Epithelial cell of proximal tubule (primary cell): ENCODE measurements around the gene GPR37L1. TPM values are rescaled to one million over a fixed set of nuclear protein-coding genes. Genes with fewer than 3 reads are reported as not detected.

Experiments used
- DNase-seq: peaks from one replicate; pipeline ENCODE4 v3.0.0-alpha.2; 2011; ENCODE audit warnings: low read depth
- H3K4me3 ChIP-seq: 2 replicates; pipeline ENCODE4 v1.5.1; 2011; ENCODE audit warnings: low read depth, mild to moderate bottlenecking, low read length
- CTCF ChIP-seq: conservative IDR thresholded peaks from 2 replicates; pipeline ENCODE4 v1.5.1; 2012; ENCODE audit warnings: low read depth, mild to moderate bottlenecking, low read length
- total RNA-seq: library from RNA; depleted of rRNA; stranded (reverse); fragments of >200 nt; gene quantifications from 2 replicates; pipeline ENCODE4 v1.2.3, GENCODE V29; 2015

Gene GPR37L1
- total RNA-seq, 1 donor from 2014 or later = 0.06 TPM

GRCh38 chr1:202150187-202150586, 27.5 kb downstream of the GPR37L1 start:
- no peak for DNase-seq
- no peak for TF ChIP-seq CTCF
- no peak overlapping the region for H3K4me3 ChIP-seq

DNA sequence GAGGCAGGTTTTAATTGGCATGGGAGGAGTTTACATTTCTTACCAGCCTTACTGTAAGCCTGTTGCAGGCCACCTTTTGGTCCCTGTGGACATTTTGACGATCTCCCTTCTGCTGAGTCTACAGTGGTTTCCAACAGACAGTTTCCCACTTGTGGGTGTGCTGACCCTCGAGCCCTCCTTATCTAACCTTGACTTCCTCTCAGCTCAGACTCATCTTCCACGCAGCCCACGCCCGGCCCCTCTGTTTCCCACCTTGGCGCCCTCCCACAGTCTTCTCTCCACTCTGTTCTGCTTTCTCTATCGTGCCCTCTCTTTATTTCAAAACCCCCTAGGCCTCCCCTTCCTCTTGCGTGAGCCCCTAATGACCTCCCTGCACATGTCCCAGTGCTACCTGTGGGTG, 27.9 kb downstream of the GPR37L1 start:
- DNase-seq = no peak
- TF ChIP-seq CTCF = no peak
- no peak overlapping the region for H3K4me3 ChIP-seq

GRCh38 chr1:202151045-202151444, 28.3 kb downstream of the GPR37L1 start:
- no peak overlapping the region for H3K4me3 ChIP-seq
- no peak for DNase-seq
- no peak for TF ChIP-seq CTCF

- no peak for TF ChIP-seq CTCF
- DNase-seq = no peak
- no peak overlapping the region for H3K4me3 ChIP-seq
Observed at GRCh38 chr1:202152399-202152798, 29.7 kb downstream of the GPR37L1 start.

- no peak for TF ChIP-seq CTCF
- DNase-seq = no peak
- no peak overlapping the region for H3K4me3 ChIP-seq
Observed at GRCh38 chr1:202153284-202153683, 30.6 kb downstream of the GPR37L1 start.

- DNase-seq = no peak
- TF ChIP-seq CTCF = no peak
Observed at GRCh38 chr1:202154148-202154765, 31.5 kb downstream of the GPR37L1 start.

GRCh38 chr1:202154766-202155477, 32.2 kb downstream of the GPR37L1 start:
- peak; percentile 59 for TF ChIP-seq CTCF
- no peak overlapping the region for H3K4me3 ChIP-seq
- DNase-seq = no peak

More at GRCh38 chr1:202154148-202154765, 31.5 kb downstream of the GPR37L1 start:
- H3K4me3 ChIP-seq = no peak overlapping the region
